ENCODE results near the gene GPD1L.
"Not testable (repeated sequence)": the region's sequence is repeated elsewhere in the genome, so short reads cannot be mapped to it uniquely, and the experiment has no call there.

Gene GPD1L

GRCh38 chr3:32106132-32106928 is at the start of gene GPD1L:
Gene GPD1L, plus strand, starts transcription at chr3:32106620. Its CDS starts 92 bp downstream, at chr3:32106712.
- peak; percentile 94 for DNase-seq

- DNase-seq = not testable (repeated sequence)
These were observed 48.0 kb upstream of the GPD1L start for GRCh38 chr3:32058465-32058864.

- no peak for DNase-seq
These were observed 43.4 kb upstream of the GPD1L start for GRCh38 chr3:32062950-32063582.

- no peak for DNase-seq
These were observed 39.7 kb upstream of the GPD1L start for GRCh38 chr3:32066686-32067085.

- DNase-seq = not testable (repeated sequence)
These were observed 32.2 kb upstream of the GPD1L start for GRCh38 chr3:32074194-32074593.

- DNase-seq = peak; percentile 70
These were observed 29.9 kb upstream of the GPD1L start for GRCh38 chr3:32076566-32076965.

GRCh38 chr3:32077260-32078084 is 28.9 kb upstream of the GPD1L start:
- peak; percentile 42 for DNase-seq

- no peak for DNase-seq
These were observed 28.3 kb upstream of the GPD1L start for GRCh38 chr3:32078085-32078634.

GRCh38 chr3:32078864-32079263 is 27.6 kb upstream of the GPD1L start:
- no peak for DNase-seq

GRCh38 chr3:32082721-32083120 is 23.7 kb upstream of the GPD1L start:
- DNase-seq = no peak

- DNase-seq = no peak
These were observed 22.6 kb upstream of the GPD1L start for GRCh38 chr3:32083702-32084270.

- no peak for DNase-seq
These were observed 21.6 kb upstream of the GPD1L start for GRCh38 chr3:32084870-32085269.

- no peak for DNase-seq
These were observed 20.0 kb upstream of the GPD1L start for GRCh38 chr3:32086464-32086863.

- DNase-seq = no peak
These were observed 16.9 kb upstream of the GPD1L start for GRCh38 chr3:32089476-32089875.

- DNase-seq = no peak
These were observed 13.2 kb upstream of the GPD1L start for GRCh38 chr3:32093204-32093603.

GRCh38 chr3:32095431-32095830 is 11.0 kb upstream of the GPD1L start:
- no peak for DNase-seq

GRCh38 chr3:32097768-32098167 is 8.7 kb upstream of the GPD1L start:
- no peak for DNase-seq

- no peak for DNase-seq
These were observed 7.9 kb upstream of the GPD1L start for GRCh38 chr3:32098528-32098927.

GRCh38 chr3:32100465-32100864 is 6.0 kb upstream of the GPD1L start:
- no peak for DNase-seq

GRCh38 chr3:32102289-32102688 is 4.1 kb upstream of the GPD1L start:
- DNase-seq = no peak

- no peak for DNase-seq
These were observed 1.9 kb upstream of the GPD1L start for GRCh38 chr3:32104492-32104891.

- no peak for DNase-seq
These were observed 909 bp upstream of the GPD1L start for GRCh38 chr3:32105291-32106131.

Data from HCEC 1CT (cell line).